Caco-2 (cell line): ENCODE data around the gene SRPRB. TPM values are rescaled to one million over a fixed set of nuclear protein-coding genes. Genes with fewer than 3 reads are reported as not detected.

Source experiments
- BruUV-seq: library from RNA; stranded (reverse); fragments of 400-500 nt; replicated peaks from 2 replicates; lab custom pipeline; 2021; lab: Mats Ljungman, UMichigan
- CTCF ChIA-PET: fragments of 300-600 bp; sonication (Branson Sonifier 250); formaldehyde crosslinking; loops from one replicate; lab custom pipeline; 2022; ENCODE audit warnings: antibody characterized with exemption; lab: Charles Lee
- POLR2A ChIA-PET: fragments of 300-600 bp; sonication (Branson Sonifier 250); formaldehyde crosslinking; loops from one replicate; lab custom pipeline; 2022; ENCODE audit warnings: antibody characterized with exemption; lab: Charles Lee
- DNase-seq, 2 experiments: peaks; one replicate each; pipeline versions ENCODE4 v3.0.0 to v3.0.0-alpha.2; 2020 to 2022
- H3K27me3 ChIP-seq: replicated peaks from 2 replicates; pipeline ENCODE4 v1.6.0; 2011; ENCODE audit warnings: low read length; ENCODE audit not compliant: control insufficient read depth, insufficient read depth
- H3K36me3 ChIP-seq: 2 replicates; pipeline ENCODE4 v1.5.1; 2011; ENCODE audit warnings: low read length; ENCODE audit not compliant: control insufficient read depth, insufficient read depth
- H3K4me1 ChIP-seq: fragments of 250-450 bp; sonication (Bioruptor Pico); 2 replicates; pipeline ENCODE4 v1.5.1; 2020; ENCODE audit warnings: mild to moderate bottlenecking
- H3K4me3 ChIP-seq: 2 replicates; pipeline ENCODE4 v1.5.1; 2011; ENCODE audit warnings: low read depth, mild to moderate bottlenecking, control low read depth, low read length
- H3K9me3 ChIP-seq: fragments of 250-450 bp; sonication (Bioruptor Pico); 2 replicates; pipeline ENCODE4 v1.5.1; 2020; ENCODE audit warnings: mild to moderate bottlenecking, moderate library complexity
- H3K27ac Mint-ChIP-seq: one replicate; pipeline ENCODE4 v1.8.0; 2022; ENCODE audit warnings: mixed read lengths; ENCODE audit not compliant: unreplicated experiment
- H3K27me3 Mint-ChIP-seq: one replicate; pipeline ENCODE4 v1.8.0; 2022; ENCODE audit warnings: mixed read lengths; ENCODE audit not compliant: insufficient read depth, unreplicated experiment
- H3K36me3 Mint-ChIP-seq: one replicate; pipeline ENCODE4 v1.8.0; 2022; ENCODE audit warnings: mild to moderate bottlenecking, mixed read lengths; ENCODE audit not compliant: insufficient read depth, unreplicated experiment
- H3K4me1 Mint-ChIP-seq: one replicate; pipeline ENCODE4 v1.8.0; 2022; ENCODE audit warnings: low read depth, mixed read lengths; ENCODE audit not compliant: unreplicated experiment
- H3K4me3 Mint-ChIP-seq: one replicate; pipeline ENCODE4 v1.8.0; 2022; ENCODE audit warnings: mild to moderate bottlenecking, moderate library complexity, mixed read lengths; ENCODE audit not compliant: unreplicated experiment
- H3K9me3 Mint-ChIP-seq: one replicate; pipeline ENCODE4 v1.8.0; 2022; ENCODE audit warnings: mixed read lengths; ENCODE audit not compliant: unreplicated experiment
- intact Hi-C: fragments of 100-400 bp; cut with micrococcal nuclease; formaldehyde crosslinking; loops from one replicate; pipeline ENCODE4 v1.10.0; 2022; ENCODE audit not compliant: unreplicated experiment
- total RNA-seq: library from RNA; stranded (reverse); gene quantifications from 2 replicates; pipeline ENCODE4 v1.2.3, GENCODE V29; 2022
- TF ChIP-seq, protein P1 (sequence below), 2 experiments: fragments of 200-600 bp in 1 of 2; IDR thresholded peaks; 1 replicate in 1 of 2; 2 replicates in 1 of 2; pipeline versions ENCODE4 v1.5.1 to v1.8.0; 2011 to 2022; ENCODE audit warnings: antibody characterized with exemption in 1 of 2, control low read depth in 1 of 2, inconsistent platforms in 1 of 2, low read depth in 1 of 2, low read length in 1 of 2, mild to moderate bottlenecking in 1 of 2, moderate library complexity in 1 of 2; ENCODE audit not compliant: insufficient read depth in 1 of 2, severe bottlenecking in 1 of 2, unreplicated experiment in 1 of 2

SRPRB gene
- total RNA-seq, 1 experiment from 2014 or later: 87.3 TPM

DNA sequence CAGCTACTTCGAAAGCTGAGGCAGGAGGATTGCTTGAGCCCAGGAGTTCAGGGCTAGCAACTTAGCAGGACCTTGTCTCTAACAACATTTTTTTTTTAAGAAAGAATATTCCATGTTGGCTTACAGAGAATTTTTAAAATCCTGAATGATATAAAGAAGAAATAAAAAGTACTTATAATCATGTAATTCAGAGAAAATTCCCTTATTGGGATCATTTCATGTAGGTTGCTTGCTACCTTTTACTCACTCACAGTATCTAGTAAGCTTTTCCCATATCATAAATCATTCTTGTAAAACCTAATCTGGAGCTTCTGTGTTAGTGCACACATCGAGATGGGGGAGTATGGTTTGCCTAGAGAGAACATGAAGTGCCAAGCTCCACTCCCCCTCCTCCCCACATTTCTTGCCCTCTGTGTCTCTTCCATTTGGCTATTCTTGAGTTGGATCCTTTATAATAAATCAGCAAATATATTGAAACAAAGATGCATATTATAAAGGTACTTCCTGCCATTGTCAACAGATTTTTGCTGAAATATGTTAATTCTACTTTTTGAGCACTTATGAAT, 45.8 kb upstream of the SRPRB start:
- Histone ChIP-seq H3K4me1 (no peaks in the 10 kb centered on the region), H3K36me3 (no peaks in the 10 kb centered on the region), H3K9me3 (0 out of 2 replicates have a peak, but pooled peaks cover 4% of the 10 kb centered on the region), H3K4me3 (no peak overlapping the region), H3K27me3 (no peaks in the 10 kb centered on the region)
- Mint-ChIP-seq H3K9me3 (no peaks in the 10 kb centered on the region), H3K4me3 (no peak overlapping the region), H3K4me1 (no peaks in the 10 kb centered on the region), H3K27ac (no peak overlapping the region), H3K27me3 (no peaks in the 10 kb centered on the region), H3K36me3 (no peaks in the 10 kb centered on the region)
- ChIA-PET CTCF (interaction anchor here (0.6 kb wide), 1 partner anchor 376 kb away, joined by 3 read pairs; no protein-coding TSS in a partner anchor), POLR2A (no interaction called here)
- intact Hi-C loops: no loop called here
- DNase-seq: no peak
- no TSS peak for BruUV-seq
- TF ChIP-seq, protein P1, sequence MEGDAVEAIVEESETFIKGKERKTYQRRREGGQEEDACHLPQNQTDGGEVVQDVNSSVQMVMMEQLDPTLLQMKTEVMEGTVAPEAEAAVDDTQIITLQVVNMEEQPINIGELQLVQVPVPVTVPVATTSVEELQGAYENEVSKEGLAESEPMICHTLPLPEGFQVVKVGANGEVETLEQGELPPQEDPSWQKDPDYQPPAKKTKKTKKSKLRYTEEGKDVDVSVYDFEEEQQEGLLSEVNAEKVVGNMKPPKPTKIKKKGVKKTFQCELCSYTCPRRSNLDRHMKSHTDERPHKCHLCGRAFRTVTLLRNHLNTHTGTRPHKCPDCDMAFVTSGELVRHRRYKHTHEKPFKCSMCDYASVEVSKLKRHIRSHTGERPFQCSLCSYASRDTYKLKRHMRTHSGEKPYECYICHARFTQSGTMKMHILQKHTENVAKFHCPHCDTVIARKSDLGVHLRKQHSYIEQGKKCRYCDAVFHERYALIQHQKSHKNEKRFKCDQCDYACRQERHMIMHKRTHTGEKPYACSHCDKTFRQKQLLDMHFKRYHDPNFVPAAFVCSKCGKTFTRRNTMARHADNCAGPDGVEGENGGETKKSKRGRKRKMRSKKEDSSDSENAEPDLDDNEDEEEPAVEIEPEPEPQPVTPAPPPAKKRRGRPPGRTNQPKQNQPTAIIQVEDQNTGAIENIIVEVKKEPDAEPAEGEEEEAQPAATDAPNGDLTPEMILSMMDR (IDR thresholded peaks at IDR 0.05; ENCODE audit: insufficient read depth in 1 of 2, low read depth in 1 of 2, low read length in 1 of 2, severe bottlenecking in 1 of 2, unreplicated experiment in 1 of 2): no peak

GRCh38 chr3:133760916-133761315, 44.7 kb upstream of the SRPRB start:
- no TSS peak for BruUV-seq
- Histone ChIP-seq H3K9me3 (0 out of 2 replicates have a peak, but pooled peaks cover 4% of the 10 kb centered on the region), H3K27me3 (no peaks in the 10 kb centered on the region), H3K36me3 (no peaks in the 10 kb centered on the region), H3K4me3 (no peak overlapping the region), H3K4me1 (no peaks in the 10 kb centered on the region)
- Mint-ChIP-seq H3K27ac (no peak overlapping the region), H3K27me3 (no peaks in the 10 kb centered on the region), H3K4me1 (no peaks in the 10 kb centered on the region), H3K9me3 (no peaks in the 10 kb centered on the region), H3K36me3 (no peaks in the 10 kb centered on the region), H3K4me3 (no peak overlapping the region)
- TF ChIP-seq, protein P1 (IDR thresholded peaks at IDR 0.05; ENCODE audit: insufficient read depth in 1 of 2, low read depth in 1 of 2, low read length in 1 of 2, severe bottlenecking in 1 of 2, unreplicated experiment in 1 of 2): no peak
- ChIA-PET CTCF (no interaction called here), POLR2A (no interaction called here)
- intact Hi-C loops: no loop called here
- DNase-seq: no peak

DNA sequence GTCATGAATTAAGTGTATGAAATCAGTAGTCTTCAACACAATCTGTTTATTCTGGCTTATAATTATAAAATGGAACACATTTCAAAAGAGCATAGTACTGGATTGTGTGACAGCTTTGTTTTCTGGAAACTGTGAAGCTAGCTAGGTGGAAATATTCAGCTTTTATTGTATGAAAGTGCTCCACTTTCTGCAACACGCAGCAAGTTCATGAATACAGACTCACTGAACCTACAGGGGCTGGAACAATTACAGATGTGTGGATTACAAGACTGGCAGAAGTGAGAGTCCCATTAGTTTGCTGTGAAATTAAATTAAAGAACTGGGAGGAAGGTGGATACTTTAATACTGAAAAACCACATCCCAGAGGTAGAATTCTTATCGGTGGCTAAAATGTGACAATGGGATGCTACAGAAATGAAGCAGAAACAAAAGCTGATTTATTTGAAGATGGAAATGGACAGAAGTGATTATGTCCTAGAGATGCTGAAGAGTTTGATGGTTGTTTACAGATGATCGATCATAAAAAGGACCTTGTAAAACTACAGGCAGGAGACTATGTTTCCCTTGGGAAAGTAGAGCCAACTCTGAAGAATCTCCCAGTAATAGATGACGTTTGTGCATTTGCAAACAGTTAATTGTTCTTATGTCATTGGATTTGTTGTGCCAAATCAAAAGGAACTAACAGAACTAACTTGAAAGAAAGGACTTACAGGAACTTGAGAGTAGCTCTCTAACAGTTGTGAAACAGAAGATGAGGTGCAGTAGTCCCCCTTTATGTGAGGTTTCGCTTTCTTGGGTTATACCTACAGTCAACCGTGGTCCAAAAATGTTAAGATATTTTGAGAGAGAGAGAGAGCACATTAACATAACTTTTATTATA, 43.8 kb upstream of the SRPRB start:
- Mint-ChIP-seq H3K36me3 (no peaks in the 10 kb centered on the region), H3K27ac (no peak overlapping the region), H3K4me1 (no peaks in the 10 kb centered on the region), H3K27me3 (no peaks in the 10 kb centered on the region), H3K4me3 (no peak overlapping the region), H3K9me3 (no peaks in the 10 kb centered on the region)
- ChIA-PET CTCF (no interaction called here), POLR2A (no interaction called here)
- Histone ChIP-seq H3K4me3 (no peak overlapping the region), H3K27me3 (no peaks in the 10 kb centered on the region), H3K9me3 (0 out of 2 replicates have a peak, but pooled peaks cover 4% of the 10 kb centered on the region), H3K4me1 (no peaks in the 10 kb centered on the region), H3K36me3 (no peaks in the 10 kb centered on the region)
- TF ChIP-seq, protein P1 (IDR thresholded peaks at IDR 0.05; ENCODE audit: insufficient read depth in 1 of 2, low read depth in 1 of 2, low read length in 1 of 2, severe bottlenecking in 1 of 2, unreplicated experiment in 1 of 2): no peak
- intact Hi-C loops: no loop called here
- no peak for DNase-seq
- BruUV-seq: no TSS peak
